IMR-90 (cell line): ENCODE results near the gene PPFIBP2. TPM values are rescaled to one million over a fixed set of nuclear protein-coding genes. Genes with fewer than 3 reads are reported as not detected.

Experiments
- ATAC-seq: fragments of 200-7000 bp; cut with Tn5 transposase; 2 replicates; pipeline ENCODE4 v1.9.1; 2020; ENCODE audit warnings: low read depth, mild to moderate bottlenecking, moderate library complexity
- BruUV-seq: library from RNA; stranded (reverse); fragments of 400-500 nt; replicated peaks from 2 replicates; lab custom pipeline; 2021; lab: Mats Ljungman, UMichigan
- CTCF ChIA-PET: fragments of 300-600 bp; formaldehyde crosslinking; extraction: SDS; loops from one replicate; lab custom pipeline; 2021; ENCODE audit warnings: antibody characterized with exemption; lab: Yijun Ruan, JAX
- POLR2A ChIA-PET: fragments of 300-600 bp; sonication (Branson Sonifier 250); formaldehyde crosslinking; loops from one replicate; lab custom pipeline; 2022; ENCODE audit warnings: antibody characterized with exemption; ENCODE audit not compliant: unreplicated experiment; lab: Charles Lee
- DNase-seq: peaks from one replicate; pipeline ENCODE4 v3.0.0; 2013
- H2AFZ ChIP-seq: replicated peaks from 2 replicates; pipeline ENCODE3; 2013; ENCODE audit warnings: low read length, mild to moderate bottlenecking; ENCODE audit not compliant: poor library complexity
- H2AK5ac ChIP-seq: 2 replicates; pipeline ENCODE4 v1.6.1; 2013; ENCODE audit warnings: low read depth, low read length, inconsistent platforms
- H2AK9ac ChIP-seq: replicated peaks from 2 replicates; pipeline ENCODE3; 2013; ENCODE audit warnings: mild to moderate bottlenecking, low read depth, low read length, moderate library complexity; ENCODE audit not compliant: poor library complexity
- H2BK120ac ChIP-seq: 2 replicates; pipeline ENCODE4 v1.6.1; 2013; ENCODE audit warnings: low read depth, low read length, inconsistent platforms
- H2BK15ac ChIP-seq: 3 replicates; pipeline ENCODE4 v1.6.1; 2013; ENCODE audit warnings: low read depth, low read length, inconsistent platforms
- H2BK20ac ChIP-seq: 2 replicates; pipeline ENCODE4 v1.6.1; 2013; ENCODE audit warnings: low read depth, mild to moderate bottlenecking, inconsistent platforms, low read length, moderate library complexity
- H2BK5ac ChIP-seq: 2 replicates; pipeline ENCODE4 v1.6.1; 2013; ENCODE audit warnings: mild to moderate bottlenecking, low read depth, low read length, inconsistent platforms; ENCODE audit not compliant: poor library complexity, severe bottlenecking
- H3K14ac ChIP-seq: replicated peaks from 2 replicates; pipeline ENCODE4 v1.6.1; 2013; ENCODE audit warnings: low read depth, low read length, inconsistent platforms
- H3K18ac ChIP-seq: 2 replicates; pipeline ENCODE4 v1.6.1; 2013; ENCODE audit warnings: low read depth, low read length, control low read depth
- H3K23ac ChIP-seq: 2 replicates; pipeline ENCODE4 v1.6.1; 2013; ENCODE audit warnings: low read depth, low read length, inconsistent platforms
- H3K27ac ChIP-seq: 2 replicates; pipeline ENCODE4 v1.5.1; 2013; ENCODE audit warnings: mild to moderate bottlenecking, control low read depth, low read length; ENCODE audit not compliant: insufficient read depth
- H3K27me3 ChIP-seq: 2 replicates; pipeline ENCODE4 v1.6.1; 2013; ENCODE audit warnings: low read length; ENCODE audit not compliant: control insufficient read depth, insufficient read depth
- H3K36me3 ChIP-seq: 2 replicates; pipeline ENCODE4 v1.6.1; 2013; ENCODE audit warnings: low read length, mixed read lengths; ENCODE audit not compliant: control insufficient read depth, insufficient read depth
- H3K4ac ChIP-seq: 2 replicates; pipeline ENCODE4 v1.6.1; 2013; ENCODE audit warnings: low read depth, low read length, inconsistent platforms
- H3K4me1 ChIP-seq: 2 replicates; pipeline ENCODE4 v1.6.1; 2013; ENCODE audit warnings: low read length, mixed read lengths; ENCODE audit not compliant: control insufficient read depth, insufficient read depth
- H3K4me2 ChIP-seq: 2 replicates; pipeline ENCODE4 v1.6.1; 2013; ENCODE audit warnings: low read depth, mild to moderate bottlenecking, control low read depth, low read length, moderate library complexity
- H3K4me3 ChIP-seq: 2 replicates; pipeline ENCODE4 v1.5.1; 2013; ENCODE audit warnings: low read depth, mild to moderate bottlenecking, control low read depth, low read length, moderate library complexity; ENCODE audit not compliant: insufficient read depth
- H3K56ac ChIP-seq: 2 replicates; pipeline ENCODE4 v1.6.1; 2013; ENCODE audit warnings: low read length, inconsistent platforms; ENCODE audit not compliant: insufficient read depth; ENCODE audit errors: extremely low read depth
- H3K79me1 ChIP-seq, 2 experiments: 2 replicates each; pipeline ENCODE4 v1.6.1; 2013; ENCODE audit warnings: low read length in 2 of 2, inconsistent platforms in 1 of 2, low read depth in 1 of 2
- H3K9ac ChIP-seq: 2 replicates; pipeline ENCODE4 v1.6.1; 2013; ENCODE audit warnings: low read depth, low read length, control low read depth
- H3K9me1 ChIP-seq: 2 replicates; pipeline ENCODE4 v1.6.1; 2013; ENCODE audit warnings: low read length, inconsistent platforms; ENCODE audit not compliant: insufficient read depth
- H3K9me3 ChIP-seq: 2 replicates; pipeline ENCODE4 v1.6.1; 2013; ENCODE audit warnings: low read length; ENCODE audit not compliant: control insufficient read depth, insufficient read depth
- H4K20me1 ChIP-seq: 2 replicates; pipeline ENCODE4 v1.6.1; 2013; ENCODE audit warnings: low read length, inconsistent platforms; ENCODE audit not compliant: insufficient read depth
- H4K5ac ChIP-seq: 2 replicates; pipeline ENCODE4 v1.6.1; 2013; ENCODE audit warnings: mild to moderate bottlenecking, low read depth, low read length, control low read depth
- H4K8ac ChIP-seq, 2 experiments: 2 replicates each; pipeline ENCODE4 v1.6.1; 2013; ENCODE audit warnings: low read depth in 2 of 2, low read length in 2 of 2, control low read depth in 1 of 2, inconsistent platforms in 1 of 2
- H4K91ac ChIP-seq: 2 replicates; pipeline ENCODE4 v1.6.1; 2013; ENCODE audit warnings: low read depth, low read length, inconsistent platforms; ENCODE audit not compliant: insufficient read depth
- BHLHE40 ChIP-seq: fragments of 150-350 bp; IDR thresholded peaks from 2 replicates; pipeline ENCODE4 v1.6.1; 2016; ENCODE audit warnings: mild to moderate bottlenecking, low read depth, low read length
- CHD1 ChIP-seq: IDR thresholded peaks from 2 replicates; pipeline ENCODE4 v1.6.1; 2012; ENCODE audit warnings: low read depth, low read length, improper control_type of control experiment
- MAFK ChIP-seq: IDR thresholded peaks from 2 replicates; pipeline ENCODE4 v1.6.1; 2012; ENCODE audit warnings: low read depth, low read length, improper control_type of control experiment
- NFE2L2 ChIP-seq: fragments of 150-350 bp; IDR thresholded peaks from 2 replicates; pipeline ENCODE4 v1.6.1; 2016; ENCODE audit warnings: low read depth, mild to moderate bottlenecking, low read length
- SMC3 ChIP-seq: fragments of 150-350 bp; IDR thresholded peaks from 2 replicates; pipeline ENCODE4 v1.6.1; 2016; ENCODE audit warnings: low read depth, mild to moderate bottlenecking, antibody characterized with exemption, low read length, moderate library complexity
- WGBS, 2 experiments: methylation state at CpG; one replicate each; pipeline versions ENCODE4 v1.1.5 to v1.1.7; 2013; ENCODE audit warnings: missing lambda C conversion rate in 2 of 2; ENCODE audit not compliant: insufficient read length in 1 of 2; ENCODE audit errors: extremely low coverage in 2 of 2; 5-methylcytosine and 5-hydroxymethylcytosine counted together
- dilution Hi-C: fragments of 300-500 bp; cut with HindIII; formaldehyde crosslinking; loops from one replicate; pipeline ENCODE4 v1.14.3; 2018; ENCODE audit warnings: low sequenced_read_pairs; ENCODE audit not compliant: unreplicated experiment
- in situ Hi-C: fragments of 300-500 bp; cut with MboI; formaldehyde crosslinking; loops from 3 replicates; pipeline ENCODE4 v1.14.3; 2019; ENCODE audit warnings: low sequenced_read_pairs, inconsistent platforms, mixed read lengths
- intact Hi-C: fragments of 100-400 bp; cut with micrococcal nuclease; formaldehyde crosslinking; loops from 2 replicates; pipeline ENCODE4 v1.10.0; 2022
- polyA plus RNA-seq, 3 experiments: library from polyadenylated mRNA; depleted of rRNA; stranded (reverse); fragments of >200 nt; gene quantifications; 2 replicates each; pipeline ENCODE4 v1.2.3, GENCODE V29; 2012; ENCODE audit warnings: low replicate concordance in 1 of 3
- total RNA-seq: library from RNA; depleted of rRNA; stranded (reverse); fragments of >200 nt; gene quantifications from 2 replicates; pipeline ENCODE4 v1.2.3, GENCODE V29; 2012
- TF ChIP-seq, protein P1 (sequence below): fragments of 150-350 bp; IDR thresholded peaks from 2 replicates; pipeline ENCODE4 v1.6.1; 2017; ENCODE audit warnings: mild to moderate bottlenecking, antibody characterized with exemption, low read length, low read depth
- TF ChIP-seq, protein P2 (sequence below): conservative IDR thresholded peaks from 2 replicates; pipeline ENCODE4 v1.5.1; 2012; ENCODE audit warnings: mild to moderate bottlenecking, low read depth, low read length, improper control_type of control experiment

Gene PPFIBP2
- total and polyA plus RNA-seq, 2 of the 4 experiments (the other 2 are of a cell fraction) = 6.0 to 11.8 TPM

DNA sequence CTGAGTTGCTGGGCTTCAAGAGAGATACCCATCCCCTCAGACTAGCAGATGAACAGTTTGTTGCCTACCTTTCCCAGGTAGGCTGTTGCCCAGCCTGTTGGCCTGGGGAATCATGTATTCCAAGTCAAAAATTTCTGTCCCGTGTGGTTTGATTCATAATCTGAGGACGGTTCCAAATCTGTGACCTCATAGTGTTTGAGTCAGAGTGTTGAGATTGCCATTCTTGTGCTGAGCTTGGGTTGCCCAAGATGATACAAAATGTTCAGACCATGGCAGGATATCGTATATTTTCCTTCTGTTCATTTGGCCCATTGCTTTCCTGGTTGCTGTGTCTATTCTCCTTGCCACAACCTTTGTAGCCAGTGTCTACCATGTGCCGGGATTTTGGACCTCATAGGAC, 95.2 kb downstream of the PPFIBP2 start:
- dilution Hi-C loops = no loop called here
- H3K9me1 ChIP-seq = no peaks in the 10 kb centered on the region
- H3K4me2 ChIP-seq = no peak overlapping the region
- H3K56ac ChIP-seq = no peak overlapping the region
- H4K91ac ChIP-seq = no peak overlapping the region
- no peak overlapping the region for H2BK120ac ChIP-seq
- no peak overlapping the region for H3K4ac ChIP-seq
- no peaks in the 10 kb centered on the region for H3K36me3 ChIP-seq
- no peak overlapping the region for H2AK5ac ChIP-seq
- CTCF ChIA-PET = no interaction called here
- no peak overlapping the region for H2AFZ ChIP-seq
- no peaks in the 10 kb centered on the region for H3K79me1 ChIP-seq
- no peak overlapping the region for H3K18ac ChIP-seq
- H2AK9ac ChIP-seq = no peak overlapping the region
- in situ Hi-C loops = no loop called here
- no peaks in the 10 kb centered on the region for H4K20me1 ChIP-seq
- intact Hi-C loops = no loop called here
- no peak overlapping the region for H3K4me3 ChIP-seq
- no peaks in the 10 kb centered on the region for H3K27me3 ChIP-seq
- DNase-seq (no peak), ATAC-seq (no peak)
- H3K14ac ChIP-seq = no peak overlapping the region
- H3K27ac ChIP-seq = no peak overlapping the region
- WGBS, 2 experiments = 100% methylated on average over 1 of the region's 4 CpGs; no CpG with 5 or more reads in 1 of the 2 experiments
- no peaks in the 10 kb centered on the region for H3K9me3 ChIP-seq
- TF ChIP-seq BHLHE40 = no peak
- TF ChIP-seq, protein P1, sequence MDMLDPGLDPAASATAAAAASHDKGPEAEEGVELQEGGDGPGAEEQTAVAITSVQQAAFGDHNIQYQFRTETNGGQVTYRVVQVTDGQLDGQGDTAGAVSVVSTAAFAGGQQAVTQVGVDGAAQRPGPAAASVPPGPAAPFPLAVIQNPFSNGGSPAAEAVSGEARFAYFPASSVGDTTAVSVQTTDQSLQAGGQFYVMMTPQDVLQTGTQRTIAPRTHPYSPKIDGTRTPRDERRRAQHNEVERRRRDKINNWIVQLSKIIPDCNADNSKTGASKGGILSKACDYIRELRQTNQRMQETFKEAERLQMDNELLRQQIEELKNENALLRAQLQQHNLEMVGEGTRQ = no peak
- no peak for TF ChIP-seq SMC3
- TF ChIP-seq CHD1 = no peak
- TF ChIP-seq, protein P2, sequence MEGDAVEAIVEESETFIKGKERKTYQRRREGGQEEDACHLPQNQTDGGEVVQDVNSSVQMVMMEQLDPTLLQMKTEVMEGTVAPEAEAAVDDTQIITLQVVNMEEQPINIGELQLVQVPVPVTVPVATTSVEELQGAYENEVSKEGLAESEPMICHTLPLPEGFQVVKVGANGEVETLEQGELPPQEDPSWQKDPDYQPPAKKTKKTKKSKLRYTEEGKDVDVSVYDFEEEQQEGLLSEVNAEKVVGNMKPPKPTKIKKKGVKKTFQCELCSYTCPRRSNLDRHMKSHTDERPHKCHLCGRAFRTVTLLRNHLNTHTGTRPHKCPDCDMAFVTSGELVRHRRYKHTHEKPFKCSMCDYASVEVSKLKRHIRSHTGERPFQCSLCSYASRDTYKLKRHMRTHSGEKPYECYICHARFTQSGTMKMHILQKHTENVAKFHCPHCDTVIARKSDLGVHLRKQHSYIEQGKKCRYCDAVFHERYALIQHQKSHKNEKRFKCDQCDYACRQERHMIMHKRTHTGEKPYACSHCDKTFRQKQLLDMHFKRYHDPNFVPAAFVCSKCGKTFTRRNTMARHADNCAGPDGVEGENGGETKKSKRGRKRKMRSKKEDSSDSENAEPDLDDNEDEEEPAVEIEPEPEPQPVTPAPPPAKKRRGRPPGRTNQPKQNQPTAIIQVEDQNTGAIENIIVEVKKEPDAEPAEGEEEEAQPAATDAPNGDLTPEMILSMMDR = no peak
- TF ChIP-seq MAFK = no peak
- no peak for TF ChIP-seq NFE2L2
- no peak overlapping the region for H4K5ac ChIP-seq
- H2BK15ac ChIP-seq = no peak overlapping the region
- no peak overlapping the region for H4K8ac ChIP-seq
- BruUV-seq = no TSS peak
- no peak overlapping the region for H3K9ac ChIP-seq
- POLR2A ChIA-PET = no interaction called here
- H3K23ac ChIP-seq = no peak overlapping the region
- no peak overlapping the region for H2BK20ac ChIP-seq
- H3K4me1 ChIP-seq = peaks cover 3% of the 10 kb centered on the region
- no peak overlapping the region for H2BK5ac ChIP-seq
